HCT116 (cell line): ENCODE data around the gene BCKDHB. TPM values are rescaled to one million over a fixed set of nuclear protein-coding genes. Genes with fewer than 3 reads are reported as not detected.

Experiments
- ATAC-seq: fragments of 200-7000 bp; cut with Tn5 transposase; 2 replicates; pipeline ENCODE4 v1.9.1; 2020; ENCODE audit warnings: mild to moderate bottlenecking, moderate library complexity
- BruUV-seq: library from RNA; stranded (reverse); fragments of 400-500 nt; replicated peaks from 2 replicates; lab custom pipeline; 2021; lab: Mats Ljungman, UMichigan
- CTCF ChIA-PET: fragments of 300-600 bp; sonication (Branson Sonifier 250); formaldehyde crosslinking; loops from one replicate; lab custom pipeline; 2021; ENCODE audit warnings: antibody characterized with exemption; lab: Charles Lee
- POLR2A ChIA-PET: fragments of 300-600, 350-600 bp; sonication (Branson Sonifier 250); formaldehyde crosslinking; loops from one replicate; lab custom pipeline; 2021; ENCODE audit warnings: antibody characterized with exemption; lab: Charles Lee
- RAD21 ChIA-PET, 2 experiments: fragments of 300-600 bp; sonication (Branson Sonifier 250); formaldehyde crosslinking; loops; one replicate each; lab custom pipeline; 2023; ENCODE audit warnings: low total read pairs in 2 of 2; ENCODE audit not compliant: uncharacterized antibody in 2 of 2, unreplicated experiment in 2 of 2, low non-redundant PET in 1 of 2; lab: Charles Lee
- DNase-seq: peaks from one replicate; pipeline ENCODE4 v3.0.0-alpha.2; 2010; ENCODE audit warnings: low read depth, low spot score
- H2AFZ ChIP-seq: fragments of 200-600 bp; shearing (Covaris generic), sonication (generic); 2 replicates; pipeline ENCODE4 v1.6.1; 2017; ENCODE audit warnings: low read depth, mixed run types, mixed read lengths, antibody characterized with exemption, low read length; ENCODE audit not compliant: poor library complexity, severe bottlenecking
- H3K27ac ChIP-seq: 2 replicates; pipeline ENCODE4 v1.5.1; 2012; ENCODE audit warnings: low read depth, low read length
- H3K27me3 ChIP-seq: fragments of 200-600 bp; sonication (generic); 2 replicates; pipeline ENCODE4 v1.6.1; 2016; ENCODE audit warnings: mixed run types, low read length, mixed read lengths; ENCODE audit not compliant: insufficient read depth
- H3K36me3 ChIP-seq, 2 experiments: fragments of 200-500 bp in 1 of 2; fragments of 200-600 bp in 1 of 2; sonication (Bioruptor generic) in 1 of 2; sonication (generic) in 1 of 2; 2 replicates each; pipeline versions ENCODE4 v1.5.1 to v1.6.1; 2014 to 2016; ENCODE audit warnings: low read length in 2 of 2, inconsistent platforms in 1 of 2, mixed read lengths in 1 of 2, mixed run types in 1 of 2; ENCODE audit not compliant: insufficient read depth in 2 of 2, control insufficient read depth in 1 of 2
- H3K4me1 ChIP-seq, 2 experiments: fragments of 200-600 bp in 1 of 2; sonication (generic) in 1 of 2; 2 replicates each; pipeline versions ENCODE4 v1.5.1 to v1.6.1; 2012 to 2017; ENCODE audit warnings: low read length in 2 of 2, inconsistent platforms in 1 of 2, mild to moderate bottlenecking in 1 of 2, mixed read lengths in 1 of 2, mixed run types in 1 of 2, moderate library complexity in 1 of 2; ENCODE audit not compliant: insufficient read depth in 2 of 2, control insufficient read depth in 1 of 2
- H3K4me2 ChIP-seq: fragments of 200-600 bp; sonication (generic); 2 replicates; pipeline ENCODE4 v1.6.1; 2017; ENCODE audit warnings: mixed run types, low read length, mixed read lengths
- H3K4me3 ChIP-seq, 2 experiments: fragments of 200-600 bp in 1 of 2; sonication (generic) in 1 of 2; replicated peaks in 1 of 2; 2 replicates each; pipeline ENCODE4 v1.5.1; 2011 to 2016; ENCODE audit warnings: low read length in 2 of 2, control low read depth in 1 of 2, low read depth in 1 of 2, mild to moderate bottlenecking in 1 of 2, mixed read lengths in 1 of 2, mixed run types in 1 of 2
- H3K79me2 ChIP-seq: fragments of 200-600 bp; sonication (generic); 2 replicates; pipeline ENCODE4 v1.6.1; 2017; ENCODE audit warnings: mild to moderate bottlenecking, mixed run types, low read length, moderate library complexity, mixed read lengths; ENCODE audit not compliant: insufficient read depth
- H3K9ac ChIP-seq: fragments of 200-600 bp; sonication (generic); 2 replicates; pipeline ENCODE4 v1.6.1; 2016; ENCODE audit warnings: low read length, mixed read lengths
- H3K9me2 ChIP-seq: fragments of 200-600 bp; sonication (generic), shearing (Covaris generic); 2 replicates; pipeline ENCODE4 v1.6.1; 2017; ENCODE audit warnings: mixed run types, mild to moderate bottlenecking, moderate library complexity; ENCODE audit not compliant: insufficient read depth
- H3K9me3 ChIP-seq, 2 experiments: fragments of 200-500 bp in 1 of 2; fragments of 200-600 bp in 1 of 2; sonication (Bioruptor generic) in 1 of 2; sonication (generic) in 1 of 2; 2 replicates each; pipeline ENCODE4 v1.6.1; 2014 to 2017; ENCODE audit warnings: low read length in 2 of 2, mixed read lengths in 2 of 2, inconsistent platforms in 1 of 2, low read depth in 1 of 2, mild to moderate bottlenecking in 1 of 2, mixed run types in 1 of 2, moderate library complexity in 1 of 2; ENCODE audit not compliant: control insufficient read depth in 1 of 2, insufficient read depth in 1 of 2
- H4K20me1 ChIP-seq: fragments of 200-600 bp; sonication (generic), shearing (Covaris generic); 2 replicates; pipeline ENCODE4 v1.6.1; 2017; ENCODE audit warnings: mixed run types, mild to moderate bottlenecking, moderate library complexity; ENCODE audit not compliant: insufficient read depth
- CBX3 ChIP-seq: IDR thresholded peaks from 2 replicates; pipeline ENCODE4 v1.6.1; 2012; ENCODE audit warnings: low read depth
- EGR1 ChIP-seq: IDR thresholded peaks from 2 replicates; pipeline ENCODE4 v1.6.1; 2012; ENCODE audit warnings: low read depth
- ELF1 ChIP-seq: IDR thresholded peaks from 2 replicates; pipeline ENCODE4 v1.6.1; 2012; ENCODE audit warnings: low read depth, borderline replicate concordance
- FOSL1 ChIP-seq: IDR thresholded peaks from 2 replicates; pipeline ENCODE4 v1.6.1; 2012; ENCODE audit warnings: low read depth
- JUND ChIP-seq: IDR thresholded peaks from 2 replicates; pipeline ENCODE4 v1.6.1; 2012
- MAX ChIP-seq: IDR thresholded peaks from 2 replicates; pipeline ENCODE4 v1.6.1; 2012
- POLR2A ChIP-seq: IDR thresholded peaks from 2 replicates; pipeline ENCODE4 v1.7.0; 2011; ENCODE audit warnings: borderline replicate concordance; ENCODE audit not compliant: insufficient read depth, insufficient read length; ENCODE audit errors: extremely low read depth
- SRF ChIP-seq: IDR thresholded peaks from 2 replicates; pipeline ENCODE4 v1.6.1; 2012; ENCODE audit warnings: low read depth
- ZBTB33 ChIP-seq: IDR thresholded peaks from 2 replicates; pipeline ENCODE4 v1.6.1; 2011; ENCODE audit warnings: mild to moderate bottlenecking, low read length, moderate library complexity; ENCODE audit not compliant: insufficient replicate concordance; ENCODE audit errors: extremely low read depth
- intact Hi-C: fragments of 100-400 bp; cut with micrococcal nuclease; formaldehyde crosslinking; loops from 2 replicates; pipeline ENCODE4 v1.10.0; 2022
- total RNA-seq: library from RNA; stranded (reverse); gene quantifications from one replicate; pipeline ENCODE4 v1.2.1, GENCODE V29; 2021; ENCODE audit not compliant: unreplicated experiment

The BCKDHB gene
- total RNA-seq, 1 experiment from 2014 or later, result 11.2 TPM

- ChIA-PET POLR2A (no interaction called here), CTCF (interaction anchor here (1.0 kb wide), 1 partner anchor 31 kb away, joined by 3 read pairs; no protein-coding TSS in a partner anchor), RAD21 (no interaction called here)
- Histone ChIP-seq H3K27ac (no peak overlapping the region), H3K4me3 (no peak overlapping the region), H3K27me3 (no peaks in the 10 kb centered on the region), H3K9me3 (no peaks in the 10 kb centered on the region), H3K9ac (no peak overlapping the region), H3K79me2 (no peaks in the 10 kb centered on the region), H3K36me3 (no peaks in the 10 kb centered on the region), H3K4me2 (peak overlapping the region; percentile 50; the same call in 1 of the 2 replicates), H3K9me2 (no peaks in the 10 kb centered on the region; the same call in 1 of the 2 replicates), H2AFZ (no peak overlapping the region), H4K20me1 (no peaks in the 10 kb centered on the region), H3K4me1 (peaks cover 7 to 19% of the 10 kb centered on the region in 2 experiments; a peak in 2 of 4 replicates)
- DNase-seq (no peak), ATAC-seq (no peak)
- TF ChIP-seq SRF, result no peak
- TF ChIP-seq ELF1, result no peak
- TF ChIP-seq CBX3, result no peak
- no peak for TF ChIP-seq FOSL1
- TF ChIP-seq EGR1, result no peak
- no peak for TF ChIP-seq MAX
- no peak for TF ChIP-seq JUND
- no peak for TF ChIP-seq ZBTB33
- no peak for TF ChIP-seq POLR2A
- intact Hi-C loops, result no loop called here
- BruUV-seq, result no TSS peak
Observed at GRCh38 chr6:80183019-80183795, 76.7 kb downstream of the BCKDHB start.
